ENCODE data around the gene AGGF1. TPM values are rescaled to one million over a fixed set of nuclear protein-coding genes. Genes with fewer than 3 reads are reported as not detected.

AGGF1 gene
- total RNA-seq, 1 donor: 25.7 TPM

GRCh38 chr5:77065256-77065655 is 35.1 kb downstream of the AGGF1 start:
- no peak for DNase-seq (ENCODE audit: insufficient read length, low spot score, missing footprints)
- no peak overlapping the region for H2AFZ ChIP-seq (ENCODE audit: low read length)
- H3K79me2 ChIP-seq (ENCODE audit: insufficient read depth, low read length): no peaks in the 10 kb centered on the region
- no peaks in the 10 kb centered on the region for H3K27me3 ChIP-seq (ENCODE audit: insufficient read depth, low read length)
- no peak overlapping the region for H3K4me2 ChIP-seq (ENCODE audit: insufficient read depth, low read length)
- no peak overlapping the region for H3K4me3 ChIP-seq (ENCODE audit: insufficient read depth, low read length)
- H3K9me3 ChIP-seq (ENCODE audit: low read depth, low read length): no peaks in the 10 kb centered on the region
- peaks cover 31% of the 10 kb centered on the region for H3K36me3 ChIP-seq (ENCODE audit: insufficient read depth, low read length)
- no peak for TF ChIP-seq CTCF (IDR thresholded peaks at IDR 0.05; ENCODE audit: extremely low read depth, low read depth, low read length)
- H4K20me1 ChIP-seq (ENCODE audit: insufficient read depth, low read length): no peaks in the 10 kb centered on the region
- no peak overlapping the region for H3K27ac ChIP-seq (ENCODE audit: low read depth, low read length)
- peaks cover 8% of the 10 kb centered on the region for H3K4me1 ChIP-seq (ENCODE audit: insufficient read depth, low read length)

- no peak overlapping the region for H3K4me3 ChIP-seq (ENCODE audit: insufficient read depth, low read length)
- H4K20me1 ChIP-seq (ENCODE audit: insufficient read depth, low read length): no peaks in the 10 kb centered on the region
- no peak overlapping the region for H2AFZ ChIP-seq (ENCODE audit: low read length)
- TF ChIP-seq CTCF (IDR thresholded peaks at IDR 0.05; ENCODE audit: extremely low read depth, low read depth, low read length): no peak
- H3K79me2 ChIP-seq (ENCODE audit: insufficient read depth, low read length): no peaks in the 10 kb centered on the region
- H3K27me3 ChIP-seq (ENCODE audit: insufficient read depth, low read length): no peaks in the 10 kb centered on the region
- no peak overlapping the region for H3K4me2 ChIP-seq (ENCODE audit: insufficient read depth, low read length)
- peaks cover 8% of the 10 kb centered on the region for H3K4me1 ChIP-seq (ENCODE audit: insufficient read depth, low read length)
- no peaks in the 10 kb centered on the region for H3K9me3 ChIP-seq (ENCODE audit: low read depth, low read length)
- H3K27ac ChIP-seq (ENCODE audit: low read depth, low read length): no peak overlapping the region
- DNase-seq (ENCODE audit: insufficient read length, low spot score, missing footprints): no peak
- peaks cover 24% of the 10 kb centered on the region for H3K36me3 ChIP-seq (ENCODE audit: insufficient read depth, low read length)
Measured at GRCh38 chr5:77066184-77066583, 36.0 kb downstream of the AGGF1 start.

- Histone ChIP-seq H3K9me3 (ENCODE audit: low read depth, low read length) (no peaks in the 10 kb centered on the region), H3K27ac (ENCODE audit: low read depth, low read length) (no peak overlapping the region), H3K36me3 (ENCODE audit: insufficient read depth, low read length) (peaks cover 16% of the 10 kb centered on the region), H2AFZ (ENCODE audit: low read length) (no peak overlapping the region), H4K20me1 (ENCODE audit: insufficient read depth, low read length) (no peaks in the 10 kb centered on the region), H3K4me3 (ENCODE audit: insufficient read depth, low read length) (no peak overlapping the region), H3K79me2 (ENCODE audit: insufficient read depth, low read length) (no peaks in the 10 kb centered on the region), H3K4me1 (ENCODE audit: insufficient read depth, low read length) (peaks cover 8% of the 10 kb centered on the region), H3K27me3 (ENCODE audit: insufficient read depth, low read length) (no peaks in the 10 kb centered on the region), H3K4me2 (ENCODE audit: insufficient read depth, low read length) (no peak overlapping the region)
- peak; percentile 60 for DNase-seq (ENCODE audit: insufficient read length, low spot score, missing footprints)
- no peak for TF ChIP-seq CTCF (IDR thresholded peaks at IDR 0.05; ENCODE audit: extremely low read depth, low read depth, low read length)
Measured at GRCh38 chr5:77066823-77067442, 36.7 kb downstream of the AGGF1 start.

GRCh38 chr5:77073667-77074066 is 43.5 kb downstream of the AGGF1 start:
- H3K9me3 ChIP-seq (ENCODE audit: low read depth, low read length): no peaks in the 10 kb centered on the region
- no peak overlapping the region for H3K27ac ChIP-seq (ENCODE audit: low read depth, low read length)
- no peaks in the 10 kb centered on the region for H3K79me2 ChIP-seq (ENCODE audit: insufficient read depth, low read length)
- peaks cover 1% of the 10 kb centered on the region for H3K36me3 ChIP-seq (ENCODE audit: insufficient read depth, low read length)
- TF ChIP-seq CTCF (IDR thresholded peaks at IDR 0.05; ENCODE audit: extremely low read depth, low read depth, low read length): no peak
- H3K4me2 ChIP-seq (ENCODE audit: insufficient read depth, low read length): no peak overlapping the region
- H4K20me1 ChIP-seq (ENCODE audit: insufficient read depth, low read length): peaks cover 6% of the 10 kb centered on the region
- peaks cover 4% of the 10 kb centered on the region for H3K4me1 ChIP-seq (ENCODE audit: insufficient read depth, low read length)
- no peak overlapping the region for H3K4me3 ChIP-seq (ENCODE audit: insufficient read depth, low read length)
- H2AFZ ChIP-seq (ENCODE audit: low read length): no peak overlapping the region
- H3K27me3 ChIP-seq (ENCODE audit: insufficient read depth, low read length): no peaks in the 10 kb centered on the region
- DNase-seq (ENCODE audit: insufficient read length, low spot score, missing footprints): peak; percentile 66
